Measurements from ENCODE around the gene SYS1.

Gene SYS1

GRCh38 chr20:45359069-45359405 is 3.9 kb upstream of the SYS1 start:
- TF ChIP-seq CTCF (IDR thresholded peaks at IDR 0.05; ENCODE audit: low read depth, low read length): no peak
- no peak overlapping the region for H3K4me3 ChIP-seq (ENCODE audit: low read depth, low read length)

GRCh38 chr20:45359406-45360148 is 3.4 kb upstream of the SYS1 start:
- no peak overlapping the region for H3K4me3 ChIP-seq (ENCODE audit: low read depth, low read length)
- TF ChIP-seq CTCF (IDR thresholded peaks at IDR 0.05; ENCODE audit: low read depth, low read length): 0 out of 2 replicates have a peak, but pooled peaks have one; percentile 3

GRCh38 chr20:45361793-45362192 is 1.2 kb upstream of the SYS1 start:
- H3K4me3 ChIP-seq (ENCODE audit: low read depth, low read length): no peak overlapping the region
- no peak for TF ChIP-seq CTCF (IDR thresholded peaks at IDR 0.05; ENCODE audit: low read depth, low read length)

- peak overlapping the region; percentile 80 for H3K4me3 ChIP-seq (ENCODE audit: low read depth, low read length)
- no peak for TF ChIP-seq CTCF (IDR thresholded peaks at IDR 0.05; ENCODE audit: low read depth, low read length)
Measured at GRCh38 chr20:45363611-45364492, 896 bp downstream of the SYS1 start.

GRCh38 chr20:45365444-45365970 is 2.6 kb downstream of the SYS1 start:
- H3K4me3 ChIP-seq (ENCODE audit: low read depth, low read length): no peak overlapping the region
- no peak for TF ChIP-seq CTCF (IDR thresholded peaks at IDR 0.05; ENCODE audit: low read depth, low read length)

GRCh38 chr20:45366192-45366591 is 3.2 kb downstream of the SYS1 start:
- no peak overlapping the region for H3K4me3 ChIP-seq (ENCODE audit: low read depth, low read length)
- TF ChIP-seq CTCF (IDR thresholded peaks at IDR 0.05; ENCODE audit: low read depth, low read length): no peak

GRCh38 chr20:45366631-45367030 is 3.7 kb downstream of the SYS1 start:
- no peak for TF ChIP-seq CTCF (IDR thresholded peaks at IDR 0.05; ENCODE audit: low read depth, low read length)
- no peak overlapping the region for H3K4me3 ChIP-seq (ENCODE audit: low read depth, low read length)

Data from WI38 (cell line).